ENCODE measurements around the gene LMTK2.

Gene LMTK2

GRCh38 chr7:98137134-98137825 lies 30.6 kb downstream of the LMTK2 start:
- DNase-seq (ENCODE audit: low spot score) = no peak

DNA sequence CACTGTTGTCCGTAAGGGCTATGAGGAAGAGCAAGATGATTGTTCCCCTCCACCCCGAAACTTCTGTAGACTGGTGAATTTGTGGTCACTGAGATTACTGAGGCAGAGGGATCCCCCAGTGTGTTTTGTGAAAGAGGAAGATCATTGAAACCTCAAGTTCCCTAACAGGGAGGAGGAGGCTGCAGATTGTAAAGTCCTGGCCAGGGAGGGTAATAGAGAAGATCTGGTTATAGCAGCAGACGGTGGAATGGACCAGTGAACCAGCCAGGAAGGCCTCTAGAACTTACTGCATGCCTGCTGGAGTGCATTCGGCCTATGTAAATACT lies 31.1 kb downstream of the LMTK2 start:
- peak; percentile 57 for DNase-seq (ENCODE audit: low spot score)

DNA sequence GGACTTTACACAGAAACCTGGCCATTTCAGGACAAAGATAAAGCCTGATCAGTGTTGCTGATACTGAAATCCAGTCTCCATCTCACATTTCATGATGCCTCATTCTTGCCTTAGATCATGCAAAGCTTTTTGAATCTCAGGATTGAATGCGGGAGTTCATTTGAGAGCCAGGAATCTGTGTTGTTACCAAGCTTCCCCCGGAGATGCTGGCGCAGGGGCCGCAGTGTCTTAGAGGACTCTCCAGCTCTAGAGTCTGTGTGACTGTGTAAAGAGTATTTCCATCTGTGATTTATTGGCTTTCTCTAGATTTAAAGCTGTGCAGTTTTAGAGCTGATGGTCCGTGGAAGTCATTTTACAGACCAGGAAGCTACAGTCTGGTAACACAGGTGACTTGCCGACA lies 32.0 kb downstream of the LMTK2 start:
- DNase-seq (ENCODE audit: low spot score) = no peak

- DNase-seq (ENCODE audit: low spot score) = no peak
These were observed 36.0 kb downstream of the LMTK2 start for GRCh38 chr7:98142658-98143057.

- DNase-seq (ENCODE audit: low spot score) = no peak
These were observed 41.9 kb downstream of the LMTK2 start for GRCh38 chr7:98148607-98149006.

DNA sequence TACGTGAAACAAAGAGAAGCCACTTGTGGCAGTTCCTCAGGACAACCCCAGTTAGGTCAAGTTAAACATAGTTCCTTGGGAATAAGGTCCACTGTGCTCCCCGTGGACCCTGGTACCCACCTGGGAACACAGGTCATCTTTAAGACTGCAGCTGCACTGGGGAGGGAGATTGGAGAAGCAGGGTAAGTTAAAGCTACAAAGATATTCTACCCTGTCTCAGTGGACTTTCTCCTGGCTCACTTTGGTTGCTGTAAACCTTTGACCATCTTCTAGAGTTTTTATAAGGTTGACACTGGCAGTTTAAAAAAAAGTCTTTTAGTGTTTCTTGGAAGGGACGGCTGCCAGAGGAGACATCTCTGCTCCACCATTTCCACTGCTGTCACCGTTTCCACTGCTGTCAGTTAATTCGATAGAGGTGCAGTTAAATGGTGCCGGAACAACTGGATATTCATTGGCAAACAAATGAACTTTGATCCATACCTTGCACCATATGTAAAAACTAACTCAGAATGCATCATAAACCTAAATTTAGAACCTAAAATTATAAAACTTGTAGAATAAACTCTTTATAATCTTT lies 42.5 kb downstream of the LMTK2 start:
- DNase-seq (ENCODE audit: low spot score) = no peak

- DNase-seq (ENCODE audit: low spot score) = no peak
These were observed 45.2 kb downstream of the LMTK2 start for GRCh38 chr7:98151884-98152283.

DNA sequence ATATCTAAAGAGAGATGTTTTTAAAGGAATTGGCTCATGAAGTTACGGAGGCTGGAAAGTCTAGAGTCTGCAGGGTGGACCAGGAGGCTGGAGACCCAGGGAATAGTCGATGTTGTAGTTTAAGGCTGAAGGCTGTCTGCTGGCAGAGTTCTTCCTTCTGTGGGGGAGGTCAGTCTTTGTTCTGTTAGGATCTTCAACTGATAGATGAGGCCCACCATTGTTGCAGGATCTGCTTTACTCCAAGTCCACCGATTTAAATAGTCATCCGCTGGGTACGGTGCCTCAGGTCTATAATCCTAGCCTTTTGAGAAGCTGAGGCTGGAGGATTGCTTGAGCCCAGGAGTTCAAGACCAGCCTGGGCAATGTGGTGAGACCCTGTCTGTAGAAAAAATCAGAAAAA lies 50.0 kb downstream of the LMTK2 start:
- DNase-seq (ENCODE audit: low spot score) = no peak

GRCh38 chr7:98157761-98158160 lies 51.1 kb downstream of the LMTK2 start:
- no peak for DNase-seq (ENCODE audit: low spot score)

- DNase-seq (ENCODE audit: low spot score) = no peak
These were observed 56.1 kb downstream of the LMTK2 start for GRCh38 chr7:98162758-98163157.

DNA sequence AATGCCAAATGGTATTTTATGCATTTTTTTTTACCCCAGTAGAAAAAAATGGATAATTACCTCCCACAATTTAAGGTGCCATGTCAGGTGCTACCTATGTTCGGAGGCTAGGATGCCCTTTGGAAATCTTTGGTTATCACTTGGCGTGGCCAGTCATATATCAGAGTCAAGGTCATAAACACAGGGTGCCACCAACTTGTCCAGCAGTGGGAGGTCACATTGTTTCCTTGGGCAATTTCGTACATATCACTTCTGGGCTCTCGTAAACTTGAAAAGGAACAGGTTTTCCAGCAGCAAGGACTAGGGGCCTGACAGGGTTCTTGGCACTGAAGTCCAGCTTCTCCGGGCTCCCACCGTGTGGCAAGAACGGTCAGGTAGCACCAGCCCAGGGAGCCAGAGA lies 56.6 kb downstream of the LMTK2 start:
- no peak for DNase-seq (ENCODE audit: low spot score)

- DNase-seq (ENCODE audit: low spot score) = no peak
These were observed 57.2 kb downstream of the LMTK2 start for GRCh38 chr7:98163704-98164494.

GRCh38 chr7:98165827-98166667 lies 59.4 kb downstream of the LMTK2 start:
- peak; percentile 50 for DNase-seq (ENCODE audit: low spot score)

DNA sequence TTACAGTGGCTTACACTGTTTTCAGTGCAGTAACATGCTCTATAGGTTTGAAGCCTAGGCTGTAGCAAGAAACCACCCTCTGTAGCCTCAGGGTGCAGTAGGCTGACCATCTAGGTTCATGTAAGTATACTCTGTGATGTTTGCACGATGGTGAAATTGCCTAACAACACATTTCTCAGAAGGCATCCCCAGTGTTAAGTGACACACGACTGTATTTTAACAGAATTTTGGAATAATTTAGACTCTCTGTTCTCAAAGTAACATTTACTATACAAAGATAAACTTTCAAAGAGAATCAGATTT lies 60.0 kb downstream of the LMTK2 start:
- DNase-seq (ENCODE audit: low spot score) = no peak

DNA sequence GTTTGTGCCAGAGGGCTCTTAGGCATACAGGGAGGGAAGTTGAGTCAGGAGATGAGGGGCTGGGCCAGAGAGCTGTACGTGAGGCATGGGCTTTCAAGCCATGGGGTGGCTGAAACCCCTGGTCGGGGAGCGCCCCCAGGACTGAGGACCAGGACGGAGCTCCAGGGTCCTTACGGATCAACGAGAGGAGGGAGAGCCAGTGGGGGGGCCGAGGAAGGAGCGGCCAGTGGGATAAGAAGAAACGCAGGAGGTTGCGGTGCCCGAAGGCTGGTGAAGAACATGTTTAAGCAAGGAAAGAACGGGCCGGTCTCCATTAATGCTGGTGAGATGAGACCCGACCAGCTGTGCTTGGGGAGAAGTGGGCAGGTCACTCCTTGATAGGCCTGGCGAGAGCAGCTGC lies 61.0 kb downstream of the LMTK2 start:
- no peak for DNase-seq (ENCODE audit: low spot score)

DNA sequence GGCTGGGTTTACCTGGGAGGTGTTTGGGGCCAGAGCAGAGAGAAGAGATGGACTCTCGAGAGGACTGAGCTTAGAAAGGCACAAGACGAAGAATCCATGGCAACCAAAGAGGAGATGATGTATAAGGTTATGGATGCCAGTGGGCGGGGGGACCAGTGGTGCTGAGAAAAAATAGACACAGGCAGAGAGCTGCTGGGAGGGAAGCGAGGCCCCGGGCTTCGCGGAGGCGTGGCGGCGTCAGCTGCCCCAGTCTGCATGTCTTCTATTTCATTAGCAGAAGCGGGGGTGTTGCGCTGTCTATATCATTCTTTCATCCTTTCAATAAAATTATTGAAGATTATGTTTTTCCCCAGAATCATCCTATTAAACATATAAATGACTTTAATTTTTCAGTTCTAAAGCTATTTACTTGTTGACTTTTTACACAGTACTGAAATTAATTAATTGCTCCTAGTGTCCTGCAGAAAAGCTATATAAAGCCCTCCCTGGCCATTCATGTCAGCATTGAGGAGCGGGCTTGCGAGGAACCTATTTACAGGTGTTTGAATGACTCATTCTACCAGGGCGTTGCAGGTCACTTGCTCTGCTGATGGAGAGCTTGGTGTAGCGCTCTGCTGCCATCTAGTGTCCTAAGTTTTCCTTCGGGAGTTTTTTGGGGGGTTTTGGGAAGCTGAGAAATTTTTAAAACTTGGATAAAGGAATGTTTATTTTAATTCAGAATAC lies 61.7 kb downstream of the LMTK2 start:
- peak; percentile 79 for DNase-seq (ENCODE audit: low spot score)

DNA sequence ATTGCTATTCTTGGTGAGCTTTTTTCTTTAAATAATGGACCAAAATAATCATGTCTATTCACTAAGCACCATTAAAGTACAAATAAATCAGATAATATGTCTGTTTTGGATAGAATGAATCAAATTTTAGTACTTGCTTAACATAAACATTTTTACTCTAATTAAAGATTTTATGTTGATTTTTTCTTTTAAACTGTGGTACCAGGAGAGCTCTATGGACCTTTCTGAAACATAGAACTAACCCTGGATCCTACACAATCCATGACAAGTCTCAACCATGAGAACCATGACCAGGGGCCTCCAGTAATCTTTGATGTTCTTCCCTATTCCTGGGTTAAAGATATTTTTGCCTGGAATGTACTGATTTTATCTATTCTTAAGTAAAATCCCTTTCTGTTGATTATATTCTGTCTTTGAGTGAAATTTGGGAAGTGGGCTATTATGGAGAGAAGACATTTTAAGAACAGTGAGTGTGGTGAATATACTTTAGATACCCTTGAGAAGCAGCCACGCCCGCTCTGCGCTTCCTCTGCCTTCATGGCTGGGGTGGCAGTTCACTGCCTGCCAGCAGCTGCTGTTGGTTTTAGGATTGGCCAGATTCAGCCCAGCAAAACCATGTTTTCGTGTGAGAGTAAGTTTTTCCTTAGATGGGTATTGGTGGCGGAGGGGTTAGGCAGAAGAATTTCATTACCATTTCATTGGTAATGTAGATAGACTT lies 62.4 kb downstream of the LMTK2 start:
- no peak for DNase-seq (ENCODE audit: low spot score)

DNA sequence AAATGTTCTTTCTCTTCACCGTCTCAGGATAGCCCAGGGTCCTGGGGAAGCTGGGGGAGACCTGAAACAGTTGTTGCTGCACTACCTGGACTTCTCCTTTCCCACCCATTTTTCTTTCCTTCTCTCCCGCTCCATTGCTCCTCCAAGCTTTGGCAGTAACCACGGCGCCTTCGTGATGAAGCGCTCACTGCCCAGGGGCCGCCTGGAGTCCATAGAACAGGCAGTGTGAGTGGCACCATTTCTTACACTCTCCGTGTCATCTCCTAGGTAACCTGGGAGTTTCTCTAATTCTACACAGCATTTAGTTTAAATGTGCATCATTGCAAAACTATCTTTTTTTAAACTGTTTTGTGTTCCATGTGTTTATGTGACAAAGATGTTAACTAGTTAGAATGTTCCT lies 64.3 kb downstream of the LMTK2 start:
- DNase-seq (ENCODE audit: low spot score) = no peak

DNA sequence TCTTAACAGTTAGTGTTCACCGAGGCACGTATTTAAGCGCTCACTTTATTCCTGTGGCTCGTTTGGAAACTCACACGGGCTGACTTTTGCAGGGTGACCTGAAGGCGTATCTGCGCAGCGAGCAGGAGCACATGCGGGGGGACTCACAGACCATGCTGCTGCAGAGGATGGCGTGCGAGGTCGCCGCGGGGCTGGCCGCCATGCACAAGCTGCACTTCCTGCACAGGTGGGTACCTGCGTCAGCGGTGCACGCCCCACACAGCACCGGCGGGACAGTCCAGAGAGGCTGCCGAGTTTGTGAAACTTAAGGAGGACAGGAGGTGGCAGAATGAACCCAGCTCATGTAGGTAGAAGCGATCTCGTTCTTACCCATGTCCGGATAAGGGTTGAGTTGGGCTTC lies 64.8 kb downstream of the LMTK2 start:
- no peak for DNase-seq (ENCODE audit: low spot score)

- no peak for DNase-seq (ENCODE audit: low spot score)
These were observed 67.9 kb downstream of the LMTK2 start for GRCh38 chr7:98174334-98175259.
